DMS79 treated with DMSO at 0.1 percent for 48 hours (cell line): ENCODE results near the gene S100PBP.
"Not testable (repeated sequence)": the region's sequence is repeated elsewhere in the genome, so short reads cannot be mapped to it uniquely, and the experiment has no call there.

Experiments
- DNase-seq: peaks from one replicate; lab custom pipeline; 2025; lab: John Stamatoyannopoulos, UW

Gene S100PBP

DNA sequence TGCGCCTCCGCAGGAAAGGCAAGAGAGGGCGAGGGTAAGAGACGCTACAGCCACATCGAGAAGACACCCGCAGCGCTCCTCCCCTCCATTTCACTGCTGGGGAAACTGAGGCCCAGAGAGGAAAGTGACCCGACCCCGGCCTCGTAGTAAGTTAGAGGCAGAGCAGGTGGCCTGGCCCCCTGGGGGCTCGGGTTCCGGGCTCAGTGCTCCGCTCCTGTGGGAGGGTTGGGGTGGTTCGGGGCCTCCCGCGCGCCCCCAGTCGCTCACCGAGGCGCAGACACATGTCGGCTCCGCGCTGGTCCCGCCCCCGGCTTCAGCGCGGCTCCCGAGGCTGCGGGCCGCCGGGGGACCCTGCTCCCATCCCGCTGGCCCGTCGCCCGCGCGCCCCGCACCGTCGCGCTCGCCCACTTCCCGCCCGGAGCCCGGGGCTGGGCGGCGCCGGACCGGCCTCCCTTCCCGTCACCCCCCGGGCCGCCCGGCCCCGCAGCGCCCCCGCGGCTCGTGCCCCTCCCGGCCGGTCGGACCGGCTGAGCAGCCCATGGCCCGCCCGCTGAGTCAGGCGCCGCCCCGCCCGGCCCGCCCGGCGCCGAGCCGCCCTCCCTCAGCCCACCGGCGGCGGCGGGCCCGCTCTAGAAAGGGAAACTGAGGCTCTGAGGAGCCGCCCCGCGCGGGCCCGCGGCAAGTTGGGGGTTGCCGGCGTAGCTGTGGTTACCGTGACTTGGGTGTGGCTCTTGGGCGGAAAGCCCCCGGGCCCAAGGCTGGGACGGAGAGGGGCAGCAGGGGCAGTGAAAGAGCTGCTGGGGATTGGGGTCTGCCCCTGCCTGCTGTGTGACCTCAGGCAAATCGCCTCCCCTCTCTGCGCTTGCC lies 83.7 kb downstream of the S100PBP start, which contains the start of gene TMEM54:
TSS of gene TMEM54 (minus strand) at position 434 of the 867 bp plus-strand sequence. CDS start at position 283, 151 bp downstream.
- no peak for DNase-seq

DNA sequence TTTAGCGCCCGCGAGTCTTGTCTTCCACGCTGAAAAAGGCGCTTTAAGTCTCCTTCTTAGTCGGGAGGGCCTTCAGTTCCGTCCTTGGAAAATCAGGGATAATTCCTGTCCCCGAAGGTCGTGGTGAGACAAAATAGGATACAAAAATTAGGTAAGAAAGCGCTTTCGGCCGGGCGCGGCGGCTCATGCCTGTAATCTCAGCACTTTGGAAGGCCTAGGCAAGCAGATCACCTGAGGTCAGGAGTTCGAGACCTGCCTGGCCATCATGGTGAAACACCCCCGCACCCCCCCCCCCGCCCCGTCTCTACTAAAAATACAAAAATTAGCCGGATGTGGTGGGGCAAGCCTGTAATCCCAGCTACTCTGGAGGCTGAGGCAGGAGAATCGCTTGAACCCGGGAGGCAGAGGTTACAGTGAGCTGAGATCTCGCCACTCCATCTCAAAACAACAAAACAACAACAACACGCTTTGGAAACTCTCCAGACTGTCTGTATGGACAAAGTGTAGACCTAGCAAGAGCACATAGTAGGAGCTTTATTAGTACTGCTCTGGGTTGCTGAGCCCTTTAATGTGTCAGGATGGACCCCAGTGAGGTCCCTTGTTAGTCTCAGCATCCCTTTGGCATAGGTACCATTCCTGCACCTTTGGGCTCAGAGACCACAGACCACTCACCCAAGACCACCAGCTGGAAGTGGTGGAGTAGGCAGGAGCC lies 84.5 kb downstream of the S100PBP start:
- DNase-seq, result no peak

DNA sequence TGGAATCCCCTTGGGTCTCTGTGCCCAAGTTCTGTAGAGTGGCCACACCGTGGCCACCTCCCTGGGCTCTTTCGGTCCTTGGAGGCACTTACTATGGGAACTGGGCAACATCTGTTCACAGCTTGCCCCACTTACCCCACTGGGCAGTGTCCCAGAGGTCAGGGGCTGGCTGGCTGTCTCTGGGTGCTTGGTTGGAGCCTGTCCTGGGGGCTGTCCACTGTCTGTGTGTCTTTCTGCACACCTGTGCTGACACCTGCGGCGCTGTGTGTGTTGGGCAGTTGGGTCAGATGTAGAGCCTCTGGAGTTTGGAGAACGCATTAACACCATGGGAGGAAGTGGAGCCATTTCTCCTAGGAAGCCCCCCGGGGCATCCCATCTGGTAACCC lies 85.1 kb downstream of the S100PBP start:
- DNase-seq, result no peak

DNA sequence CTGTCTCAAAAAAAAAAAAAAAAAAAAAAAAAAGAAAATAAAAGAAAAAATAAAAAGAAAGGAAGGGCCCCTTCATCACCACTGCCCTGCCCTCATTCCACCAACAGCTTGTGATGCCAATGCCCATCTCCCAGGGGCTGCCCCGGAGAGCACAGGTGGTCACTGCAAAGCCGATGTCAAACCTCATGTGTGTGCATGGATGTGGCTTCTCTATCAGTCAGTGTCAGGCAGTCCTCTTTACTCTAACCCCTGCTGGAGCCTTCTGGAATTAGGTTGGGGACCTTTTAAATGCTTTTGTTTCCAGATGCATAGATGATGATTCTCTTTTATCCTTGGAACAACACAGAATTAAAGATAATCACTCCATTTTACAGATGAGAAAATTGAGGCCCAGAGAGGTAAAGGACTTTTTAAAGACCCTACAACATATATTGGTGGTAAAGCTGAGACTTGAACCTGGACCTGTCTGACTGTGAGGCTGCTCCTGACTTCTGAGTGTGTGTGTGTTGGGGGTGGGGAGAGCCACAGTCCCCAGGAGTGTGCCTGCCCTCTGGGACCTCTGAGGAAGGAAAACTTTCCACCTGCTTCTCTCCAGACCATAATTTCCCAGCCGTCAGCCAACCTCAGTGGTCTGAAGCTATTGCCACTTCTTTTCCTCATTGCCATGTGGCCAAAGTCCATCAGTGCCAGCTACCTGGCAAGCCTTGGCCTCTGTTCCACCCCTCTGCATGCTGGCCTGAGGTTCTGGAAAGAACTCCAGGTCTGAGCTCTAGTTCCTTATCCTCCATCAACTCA lies 86.7 kb downstream of the S100PBP start:
- DNase-seq, result no peak

DNA sequence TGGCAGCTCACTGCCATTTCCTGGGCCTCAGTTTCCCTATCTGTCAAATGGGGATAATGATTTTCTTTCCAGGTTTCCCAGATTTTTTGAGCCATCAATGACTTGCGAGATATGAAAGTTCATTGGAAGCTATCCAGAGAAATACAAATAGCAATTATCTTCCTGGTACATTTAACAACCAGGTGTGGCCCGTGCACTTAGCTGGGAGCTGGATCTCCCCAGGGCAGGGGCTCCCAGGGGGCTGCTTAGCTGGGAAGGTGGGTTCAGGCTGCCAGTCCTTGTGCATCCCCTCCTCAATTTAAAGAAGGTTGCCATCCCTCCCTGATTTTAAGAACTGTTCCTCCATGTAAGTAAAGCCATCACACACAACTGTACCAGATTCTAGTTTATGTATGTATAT lies 87.3 kb downstream of the S100PBP start:
- no peak for DNase-seq

DNA sequence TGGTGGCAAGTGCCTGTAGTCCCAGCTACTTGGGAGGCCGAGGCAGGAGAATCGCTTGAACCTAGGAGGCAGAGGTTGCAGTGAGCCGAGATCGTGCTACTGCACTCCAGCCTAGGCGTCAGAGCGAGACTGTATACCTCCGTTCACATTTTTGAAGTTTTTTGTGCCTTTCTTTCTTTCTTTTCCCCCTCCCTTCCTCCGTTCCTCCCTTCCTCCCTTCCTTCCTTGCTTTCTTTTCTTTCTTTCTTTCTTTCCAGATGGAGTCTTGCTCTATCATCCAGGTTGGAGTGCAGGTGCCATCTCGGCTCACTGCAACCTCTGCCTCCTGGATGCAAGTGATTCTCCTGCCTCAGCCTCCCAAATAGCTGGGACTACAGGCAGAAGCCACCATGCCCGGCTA lies 88.1 kb downstream of the S100PBP start:
- DNase-seq, result not testable (repeated sequence)

DNA sequence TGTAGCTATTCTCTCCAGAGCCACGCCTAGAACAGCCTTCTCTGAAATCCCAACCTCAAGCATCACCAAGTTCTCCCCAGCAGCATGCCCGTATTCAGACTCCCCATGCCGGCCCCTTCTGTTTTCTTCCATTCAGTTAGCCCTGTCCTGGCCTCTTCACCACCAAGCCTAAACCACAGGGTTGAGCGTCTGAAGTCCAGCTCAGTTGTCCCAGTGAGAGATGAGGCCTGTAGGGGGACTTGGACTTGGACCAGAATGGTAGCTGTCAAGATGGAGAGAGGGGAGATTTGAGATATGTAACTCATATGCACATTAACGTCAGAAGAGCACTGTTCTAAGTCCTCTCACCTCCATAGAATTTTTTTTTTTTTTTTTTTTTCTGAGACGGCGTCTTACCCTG lies 89.2 kb downstream of the S100PBP start:
- DNase-seq, result no peak

DNA sequence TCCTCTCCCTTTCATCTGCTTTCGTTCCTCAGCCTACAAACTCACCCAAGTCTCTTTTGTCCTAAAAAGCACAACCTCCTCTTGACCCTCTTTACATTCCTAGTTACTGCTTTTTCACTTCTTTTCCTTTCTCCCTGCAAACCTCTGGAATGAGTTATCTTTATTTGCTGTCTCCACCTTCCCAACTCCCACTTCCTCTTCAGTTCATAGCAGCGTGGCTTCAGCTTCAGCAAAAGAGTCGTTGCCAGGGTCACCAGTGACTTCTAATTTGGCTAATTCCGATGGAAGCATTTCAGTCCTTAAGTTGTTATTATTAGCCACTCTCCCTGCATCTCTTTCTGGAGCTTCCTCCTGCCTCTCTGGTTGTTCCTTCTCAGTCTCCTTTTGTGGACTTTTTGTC lies 90.0 kb downstream of the S100PBP start:
- DNase-seq, result no peak
